DOHH2 (cell line): ENCODE measurements around the gene DUOXA1.

Experiments
- CTCF ChIP-seq: fragments of 200-600 bp; sonication (generic); IDR thresholded peaks from one replicate; pipeline ENCODE4 v1.5.1; 2014; ENCODE audit warnings: antibody characterized with exemption, mild to moderate bottlenecking, low read depth, low read length; ENCODE audit not compliant: poor library complexity, severe bottlenecking
- EZH2phosphoT487 ChIP-seq: fragments of 200-600 bp; sonication (generic); IDR thresholded peaks from 2 replicates; pipeline ENCODE4 v1.6.1; 2017; ENCODE audit warnings: borderline replicate concordance, mild to moderate bottlenecking, antibody characterized with exemption, low read length, moderate library complexity, mixed read lengths

- TF ChIP-seq CTCF (no peak), EZH2phosphoT487 (no peak)
Observed at GRCh38 chr15:45148076-45149059, 18.7 kb upstream of the DUOXA1 start.
